ENCODE data around the gene PSMG3.

The PSMG3 gene

DNA sequence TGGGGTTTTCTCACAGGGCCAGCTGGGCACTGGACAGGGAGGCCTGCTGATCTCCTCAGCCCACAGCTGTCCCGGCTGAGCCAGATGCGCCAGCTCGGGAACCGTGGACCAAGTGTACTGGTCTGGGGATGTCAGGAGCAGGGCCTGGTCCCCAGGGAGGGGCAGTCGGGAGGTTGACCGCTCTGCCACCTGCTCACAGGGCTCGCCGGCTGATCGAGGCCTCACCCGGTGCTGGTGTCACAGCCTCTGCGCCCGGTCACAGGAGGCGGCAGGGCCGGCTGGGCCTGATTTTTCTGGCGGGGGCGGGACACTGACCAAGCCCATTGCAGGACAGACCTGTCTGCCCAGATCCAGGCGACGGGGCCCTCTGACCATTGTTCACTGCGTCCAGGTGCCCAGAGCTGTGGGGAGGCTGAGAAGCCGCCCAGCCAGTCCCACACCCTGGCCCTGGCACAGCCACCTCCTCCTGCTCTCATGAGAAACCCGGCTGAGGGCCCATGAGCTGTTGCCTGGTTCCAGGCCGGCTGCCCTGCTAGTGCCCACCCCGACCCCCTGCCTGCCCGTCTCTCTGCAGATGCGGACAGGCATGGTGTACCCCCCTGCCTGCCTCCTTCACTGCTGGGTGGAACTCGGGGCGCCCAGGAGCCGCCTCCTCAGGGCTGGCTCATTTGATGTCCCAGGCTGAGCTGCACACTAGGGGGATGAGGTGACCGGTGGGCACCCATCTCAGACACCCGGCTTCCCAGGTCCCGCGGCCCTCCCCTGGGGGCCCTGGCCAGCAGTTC is 10.8 kb downstream of the PSMG3 start:
- H3K27ac ChIP-seq (ENCODE audit: low read depth, low read length, poor library complexity, severe bottlenecking), result no peak overlapping the region
- H3K27me3 ChIP-seq (ENCODE audit: insufficient read depth, low read length), result no peaks in the 10 kb centered on the region; the same call in 1 of the 2 replicates
- no peaks in the 10 kb centered on the region for H3K4me1 ChIP-seq (ENCODE audit: insufficient read depth, low read length, severe bottlenecking)
- no peak overlapping the region for H3K4me2 ChIP-seq (ENCODE audit: low read length)
- no peak overlapping the region for H3K9ac ChIP-seq (ENCODE audit: low read length)
- H3K36me3 ChIP-seq (ENCODE audit: insufficient read depth, low read length), result no peaks in the 10 kb centered on the region
- no peaks in the 10 kb centered on the region for H3K9me3 ChIP-seq (ENCODE audit: low read length)
- no peaks in the 10 kb centered on the region for H3K79me2 ChIP-seq (ENCODE audit: insufficient read depth, low read length)
- no peaks in the 10 kb centered on the region for H4K20me1 ChIP-seq (ENCODE audit: insufficient read depth, low read length)
- H2AFZ ChIP-seq (ENCODE audit: low read length), result no peak overlapping the region
- no peak for TF ChIP-seq EZH2 (IDR thresholded peaks at IDR 0.05; ENCODE audit: borderline replicate concordance, low read length)
- TF ChIP-seq, protein P1, sequence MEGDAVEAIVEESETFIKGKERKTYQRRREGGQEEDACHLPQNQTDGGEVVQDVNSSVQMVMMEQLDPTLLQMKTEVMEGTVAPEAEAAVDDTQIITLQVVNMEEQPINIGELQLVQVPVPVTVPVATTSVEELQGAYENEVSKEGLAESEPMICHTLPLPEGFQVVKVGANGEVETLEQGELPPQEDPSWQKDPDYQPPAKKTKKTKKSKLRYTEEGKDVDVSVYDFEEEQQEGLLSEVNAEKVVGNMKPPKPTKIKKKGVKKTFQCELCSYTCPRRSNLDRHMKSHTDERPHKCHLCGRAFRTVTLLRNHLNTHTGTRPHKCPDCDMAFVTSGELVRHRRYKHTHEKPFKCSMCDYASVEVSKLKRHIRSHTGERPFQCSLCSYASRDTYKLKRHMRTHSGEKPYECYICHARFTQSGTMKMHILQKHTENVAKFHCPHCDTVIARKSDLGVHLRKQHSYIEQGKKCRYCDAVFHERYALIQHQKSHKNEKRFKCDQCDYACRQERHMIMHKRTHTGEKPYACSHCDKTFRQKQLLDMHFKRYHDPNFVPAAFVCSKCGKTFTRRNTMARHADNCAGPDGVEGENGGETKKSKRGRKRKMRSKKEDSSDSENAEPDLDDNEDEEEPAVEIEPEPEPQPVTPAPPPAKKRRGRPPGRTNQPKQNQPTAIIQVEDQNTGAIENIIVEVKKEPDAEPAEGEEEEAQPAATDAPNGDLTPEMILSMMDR (IDR thresholded peaks at IDR 0.05; ENCODE audit: low read length), result no peak
- H3F3A ChIP-seq (ENCODE audit: insufficient read depth, low read length), result no peaks in the 10 kb centered on the region
- no peaks in the 10 kb centered on the region for H3K9me2 ChIP-seq (ENCODE audit: low read depth, low read length)
- H3K4me3 ChIP-seq (ENCODE audit: low read depth, low read length, poor library complexity, severe bottlenecking), result no peak overlapping the region

DNA sequence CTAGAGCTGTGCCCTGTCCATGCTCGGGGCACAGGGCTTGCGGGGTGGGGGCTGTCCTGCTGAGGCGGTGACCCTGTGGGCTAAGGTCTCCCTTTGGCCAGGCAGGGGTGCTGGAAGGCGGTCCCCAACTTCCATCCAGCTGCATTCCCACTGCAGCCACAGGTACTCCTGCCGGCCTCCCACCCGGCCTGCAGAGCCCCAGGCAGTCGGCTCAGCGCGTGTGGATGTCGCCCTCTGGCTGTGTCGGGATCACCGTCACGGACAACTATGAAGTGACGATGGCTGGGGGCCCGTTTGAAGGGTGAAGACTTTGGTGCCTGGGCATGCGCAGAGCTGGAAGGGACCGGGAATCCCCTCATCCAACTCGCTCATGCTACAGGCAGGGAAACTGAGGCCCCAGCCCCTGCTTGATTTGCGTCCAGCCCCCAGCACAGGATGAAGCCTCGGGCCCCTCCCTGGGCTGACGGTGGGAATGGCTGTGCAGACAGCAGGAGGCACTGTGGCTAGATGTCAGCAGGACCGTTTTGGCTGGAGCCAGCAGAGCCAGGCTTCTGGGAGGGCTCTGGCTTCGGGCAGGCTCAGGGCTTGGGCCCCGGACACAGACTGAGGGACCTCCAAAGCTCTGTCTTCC is 11.5 kb downstream of the PSMG3 start:
- H2AFZ ChIP-seq (ENCODE audit: low read length), result no peak overlapping the region
- no peaks in the 10 kb centered on the region for H4K20me1 ChIP-seq (ENCODE audit: insufficient read depth, low read length)
- no peaks in the 10 kb centered on the region for H3K4me1 ChIP-seq (ENCODE audit: insufficient read depth, low read length, severe bottlenecking)
- H3K27ac ChIP-seq (ENCODE audit: low read depth, low read length, poor library complexity, severe bottlenecking), result no peak overlapping the region
- H3K9ac ChIP-seq (ENCODE audit: low read length), result no peak overlapping the region
- no peaks in the 10 kb centered on the region for H3K9me3 ChIP-seq (ENCODE audit: low read length)
- no peaks in the 10 kb centered on the region for H3K79me2 ChIP-seq (ENCODE audit: insufficient read depth, low read length)
- TF ChIP-seq, protein P1 (IDR thresholded peaks at IDR 0.05; ENCODE audit: low read length), result peak; percentile 29; the same call in 1 of the 2 replicates
- no peak for TF ChIP-seq EZH2 (IDR thresholded peaks at IDR 0.05; ENCODE audit: borderline replicate concordance, low read length)
- no peak overlapping the region for H3K4me3 ChIP-seq (ENCODE audit: low read depth, low read length, poor library complexity, severe bottlenecking)
- no peaks in the 10 kb centered on the region for H3K36me3 ChIP-seq (ENCODE audit: insufficient read depth, low read length)
- H3K27me3 ChIP-seq (ENCODE audit: insufficient read depth, low read length), result no peaks in the 10 kb centered on the region; the same call in 1 of the 2 replicates
- no peaks in the 10 kb centered on the region for H3F3A ChIP-seq (ENCODE audit: insufficient read depth, low read length)
- no peaks in the 10 kb centered on the region for H3K9me2 ChIP-seq (ENCODE audit: low read depth, low read length)
- H3K4me2 ChIP-seq (ENCODE audit: low read length), result no peak overlapping the region

- Histone ChIP-seq H3K27me3 (ENCODE audit: insufficient read depth, low read length) (no peaks in the 10 kb centered on the region), H2AFZ (ENCODE audit: low read length) (no peak overlapping the region), H3K4me1 (ENCODE audit: insufficient read depth, low read length, severe bottlenecking) (no peaks in the 10 kb centered on the region), H3K9me2 (ENCODE audit: low read depth, low read length) (no peaks in the 10 kb centered on the region), H3K27ac (ENCODE audit: low read depth, low read length, poor library complexity, severe bottlenecking) (no peak overlapping the region), H3K9ac (ENCODE audit: low read length) (no peak overlapping the region), H3F3A (ENCODE audit: insufficient read depth, low read length) (no peaks in the 10 kb centered on the region), H3K4me3 (ENCODE audit: low read depth, low read length, poor library complexity, severe bottlenecking) (no peak overlapping the region), H3K9me3 (ENCODE audit: low read length) (no peaks in the 10 kb centered on the region), H3K79me2 (ENCODE audit: insufficient read depth, low read length) (no peaks in the 10 kb centered on the region), H3K4me2 (ENCODE audit: low read length) (no peak overlapping the region), H3K36me3 (ENCODE audit: insufficient read depth, low read length) (no peaks in the 10 kb centered on the region), H4K20me1 (ENCODE audit: insufficient read depth, low read length) (no peaks in the 10 kb centered on the region)
- TF ChIP-seq, protein P1 (IDR thresholded peaks at IDR 0.05; ENCODE audit: low read length), result no peak
- TF ChIP-seq EZH2 (IDR thresholded peaks at IDR 0.05; ENCODE audit: borderline replicate concordance, low read length), result no peak
These were observed 12.1 kb downstream of the PSMG3 start for GRCh38 chr7:1557771-1558170.

Data from OCI-LY1 (cell line).